Parathyroid adenoma (tissue), 2 donors: ENCODE data around the gene LETM1.

Source experiments
- H2AFZ ChIP-seq: fragments of 300-600 bp; sonication (generic); one replicate; pipeline ENCODE4 v1.7.0; 2017; ENCODE audit warnings: antibody characterized with exemption, mild to moderate bottlenecking
- H3K27ac ChIP-seq: fragments of 300-600 bp; sonication (generic); one replicate; pipeline ENCODE4 v1.7.0; 2017
- H3K27me3 ChIP-seq: fragments of 300-600 bp; sonication (generic); one replicate; pipeline ENCODE4 v1.7.0; 2017; ENCODE audit warnings: low read length; ENCODE audit not compliant: control insufficient read depth, insufficient read depth
- H3K36me3 ChIP-seq: fragments of 300-600 bp; sonication (generic); one replicate; pipeline ENCODE4 v1.7.0; 2017; ENCODE audit warnings: low read length; ENCODE audit not compliant: control insufficient read depth, insufficient read depth
- H3K4me1 ChIP-seq: fragments of 300-600 bp; sonication (generic); one replicate; pipeline ENCODE4 v1.7.0; 2017; ENCODE audit warnings: control low read depth
- H3K4me2 ChIP-seq: fragments of 300-600 bp; sonication (generic); one replicate; pipeline ENCODE4 v1.7.0; 2017; ENCODE audit warnings: low read length
- H3K4me3 ChIP-seq: fragments of 300-600 bp; sonication (generic); one replicate; pipeline ENCODE4 v1.7.0; 2017; ENCODE audit warnings: low read depth, low read length
- H3K79me2 ChIP-seq: fragments of 300-600 bp; sonication (generic); one replicate; pipeline ENCODE4 v1.7.0; 2017; ENCODE audit warnings: control low read depth
- H3K9ac ChIP-seq: fragments of 300-600 bp; sonication (generic); one replicate; pipeline ENCODE4 v1.7.0; 2017; ENCODE audit warnings: mild to moderate bottlenecking
- H3K9me3 ChIP-seq: fragments of 300-600 bp; sonication (generic); one replicate; pipeline ENCODE4 v1.7.0; 2017; ENCODE audit warnings: low read length; ENCODE audit not compliant: control insufficient read depth
- TF ChIP-seq, protein P1 (sequence below): fragments of 300-600 bp; sonication (generic); IDR thresholded peaks from one replicate; pipeline ENCODE4 v1.7.0; 2017; ENCODE audit warnings: antibody characterized with exemption, mild to moderate bottlenecking
- donor health status: primary hyperparathyroidism.

LETM1 gene

DNA sequence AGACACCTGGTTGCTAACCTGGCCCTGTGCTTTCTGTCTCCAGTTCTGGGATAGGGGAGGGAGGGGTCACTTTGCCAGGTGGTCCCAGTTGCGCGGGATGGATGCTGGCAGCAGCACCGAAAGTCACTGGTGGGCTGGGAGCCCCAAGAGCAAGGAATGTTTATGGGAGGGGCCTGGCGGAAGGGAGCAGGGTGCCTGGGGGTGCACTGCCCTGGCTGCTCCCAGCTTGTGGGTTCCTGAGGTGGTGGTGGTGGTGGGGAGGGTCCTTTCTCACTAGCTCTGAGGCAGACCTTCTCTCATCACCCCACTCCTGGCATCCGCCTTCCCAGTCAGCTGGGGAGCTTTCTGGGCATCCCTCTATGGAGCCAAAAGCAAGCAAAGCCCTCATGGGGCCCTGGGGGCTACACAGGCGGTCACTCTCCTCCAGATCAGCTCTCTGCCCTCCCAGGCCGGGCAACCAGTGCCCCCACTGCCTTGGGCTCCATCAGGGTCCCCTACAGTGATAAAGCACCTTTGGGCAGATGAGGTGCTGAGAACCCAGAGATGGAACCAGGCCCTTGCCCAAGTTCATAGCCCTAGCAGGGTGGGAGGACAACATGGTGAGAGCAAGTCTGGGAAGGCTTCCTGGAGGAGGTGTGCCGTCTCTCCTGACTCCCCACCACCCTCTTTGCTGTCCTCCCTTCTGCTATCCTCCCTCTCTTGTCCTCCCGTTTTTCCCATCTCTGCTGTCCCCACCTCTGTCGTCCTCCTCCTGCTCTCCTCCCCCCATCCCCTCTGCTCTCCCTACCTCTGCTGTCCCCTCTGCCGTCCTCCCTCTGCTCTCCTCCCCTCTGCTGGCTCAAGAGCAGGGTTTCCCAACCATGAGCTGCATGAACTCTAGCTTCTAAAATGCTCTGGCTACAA, 46.9 kb downstream of the LETM1 start:
- H3K9me3 ChIP-seq = no peaks in the 10 kb centered on the region
- no peaks in the 10 kb centered on the region for H3K36me3 ChIP-seq
- H3K27ac ChIP-seq = no peak overlapping the region
- H3K4me1 ChIP-seq = no peaks in the 10 kb centered on the region
- H3K4me3 ChIP-seq = no peak overlapping the region
- TF ChIP-seq, protein P1, sequence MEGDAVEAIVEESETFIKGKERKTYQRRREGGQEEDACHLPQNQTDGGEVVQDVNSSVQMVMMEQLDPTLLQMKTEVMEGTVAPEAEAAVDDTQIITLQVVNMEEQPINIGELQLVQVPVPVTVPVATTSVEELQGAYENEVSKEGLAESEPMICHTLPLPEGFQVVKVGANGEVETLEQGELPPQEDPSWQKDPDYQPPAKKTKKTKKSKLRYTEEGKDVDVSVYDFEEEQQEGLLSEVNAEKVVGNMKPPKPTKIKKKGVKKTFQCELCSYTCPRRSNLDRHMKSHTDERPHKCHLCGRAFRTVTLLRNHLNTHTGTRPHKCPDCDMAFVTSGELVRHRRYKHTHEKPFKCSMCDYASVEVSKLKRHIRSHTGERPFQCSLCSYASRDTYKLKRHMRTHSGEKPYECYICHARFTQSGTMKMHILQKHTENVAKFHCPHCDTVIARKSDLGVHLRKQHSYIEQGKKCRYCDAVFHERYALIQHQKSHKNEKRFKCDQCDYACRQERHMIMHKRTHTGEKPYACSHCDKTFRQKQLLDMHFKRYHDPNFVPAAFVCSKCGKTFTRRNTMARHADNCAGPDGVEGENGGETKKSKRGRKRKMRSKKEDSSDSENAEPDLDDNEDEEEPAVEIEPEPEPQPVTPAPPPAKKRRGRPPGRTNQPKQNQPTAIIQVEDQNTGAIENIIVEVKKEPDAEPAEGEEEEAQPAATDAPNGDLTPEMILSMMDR = no peak
- no peaks in the 10 kb centered on the region for H3K27me3 ChIP-seq
- no peaks in the 10 kb centered on the region for H3K79me2 ChIP-seq
- no peak overlapping the region for H2AFZ ChIP-seq
- H3K4me2 ChIP-seq = no peak overlapping the region
- H3K9ac ChIP-seq = no peak overlapping the region

DNA sequence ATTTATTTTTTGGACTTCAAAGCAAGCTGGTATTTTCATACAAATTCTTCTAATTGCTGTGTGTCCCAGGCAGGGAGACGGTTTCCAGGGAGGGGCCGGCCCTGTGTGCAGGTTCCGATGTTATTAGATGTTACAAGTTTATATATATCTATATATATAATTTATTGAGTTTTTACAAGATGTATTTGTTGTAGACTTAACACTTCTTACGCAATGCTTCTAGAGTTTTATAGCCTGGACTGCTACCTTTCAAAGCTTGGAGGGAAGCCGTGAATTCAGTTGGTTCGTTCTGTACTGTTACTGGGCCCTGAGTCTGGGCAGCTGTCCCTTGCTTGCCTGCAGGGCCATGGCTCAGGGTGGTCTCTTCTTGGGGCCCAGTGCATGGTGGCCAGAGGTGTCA, 47.6 kb downstream of the LETM1 start:
- H3K4me1 ChIP-seq = no peaks in the 10 kb centered on the region
- H3K27ac ChIP-seq = no peak overlapping the region
- no peaks in the 10 kb centered on the region for H3K36me3 ChIP-seq

DNA sequence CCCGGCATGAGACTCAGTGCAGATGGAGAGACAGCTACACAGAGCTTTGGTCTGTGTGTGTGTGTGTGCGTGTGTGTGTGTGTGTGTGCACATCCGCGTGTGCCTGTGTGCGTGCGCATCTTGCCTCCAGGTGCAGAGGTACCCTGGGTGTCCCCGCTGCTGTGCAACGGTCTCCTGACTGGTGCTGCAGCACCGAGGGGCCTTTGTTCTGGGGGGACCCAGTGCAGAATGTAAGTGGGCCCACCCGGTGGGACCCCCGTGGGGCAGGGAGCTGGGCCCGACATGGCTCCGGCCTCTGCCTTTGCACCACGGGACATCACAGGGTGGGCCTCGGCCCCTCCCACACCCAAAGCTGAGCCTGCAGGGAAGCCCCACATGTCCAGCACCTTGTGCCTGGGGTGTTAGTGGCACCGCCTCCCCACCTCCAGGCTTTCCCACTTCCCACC, 48.6 kb downstream of the LETM1 start:
- Histone ChIP-seq H3K4me2 (no peak overlapping the region), H2AFZ (no peak overlapping the region), H3K4me1 (no peaks in the 10 kb centered on the region), H3K79me2 (no peaks in the 10 kb centered on the region), H3K27ac (no peak overlapping the region), H3K27me3 (no peaks in the 10 kb centered on the region), H3K36me3 (no peaks in the 10 kb centered on the region), H3K9me3 (no peaks in the 10 kb centered on the region), H3K9ac (no peak overlapping the region), H3K4me3 (no peak overlapping the region)
- TF ChIP-seq, protein P1 = no peak

More for the DNA sequence above, 47.6 kb downstream of the LETM1 start:
- Histone ChIP-seq H2AFZ (no peak overlapping the region), H3K9me3 (no peaks in the 10 kb centered on the region), H3K4me2 (no peak overlapping the region), H3K9ac (no peak overlapping the region), H3K27me3 (no peaks in the 10 kb centered on the region), H3K4me3 (no peak overlapping the region), H3K79me2 (no peaks in the 10 kb centered on the region)
- TF ChIP-seq, protein P1 = no peak

DNA sequence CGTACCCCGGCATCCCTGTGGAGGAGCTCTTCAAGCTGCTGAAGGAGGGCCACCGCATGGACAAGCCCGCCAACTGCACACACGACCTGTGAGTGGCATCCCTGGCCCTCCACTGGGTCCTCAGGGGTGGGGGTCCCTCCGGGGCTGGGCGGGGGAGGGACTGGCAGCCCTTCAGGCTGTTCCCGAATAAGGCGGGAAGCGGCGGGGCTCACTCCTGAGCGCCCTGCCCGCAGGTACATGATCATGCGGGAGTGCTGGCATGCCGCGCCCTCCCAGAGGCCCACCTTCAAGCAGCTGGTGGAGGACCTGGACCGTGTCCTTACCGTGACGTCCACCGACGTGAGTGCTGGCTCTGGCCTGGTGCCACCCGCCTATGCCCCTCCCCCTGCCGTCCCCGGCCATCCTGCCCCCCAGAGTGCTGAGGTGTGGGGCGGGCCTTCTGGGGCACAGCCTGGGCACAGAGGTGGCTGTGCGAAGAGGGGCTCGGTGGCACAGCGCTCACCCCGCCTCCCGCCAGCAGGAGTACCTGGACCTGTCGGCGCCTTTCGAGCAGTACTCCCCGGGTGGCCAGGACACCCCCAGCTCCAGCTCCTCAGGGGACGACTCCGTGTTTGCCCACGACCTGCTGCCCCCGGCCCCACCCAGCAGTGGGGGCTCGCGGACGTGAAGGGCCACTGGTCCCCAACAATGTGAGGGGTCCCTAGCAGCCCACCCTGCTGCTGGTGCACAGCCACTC, 49.2 kb downstream of the LETM1 start:
- Histone ChIP-seq H3K9me3 (no peaks in the 10 kb centered on the region), H3K4me3 (no peak overlapping the region), H3K79me2 (no peaks in the 10 kb centered on the region), H2AFZ (no peak overlapping the region), H3K9ac (no peak overlapping the region), H3K4me1 (no peaks in the 10 kb centered on the region), H3K27ac (no peak overlapping the region), H3K27me3 (no peaks in the 10 kb centered on the region), H3K4me2 (no peak overlapping the region), H3K36me3 (no peaks in the 10 kb centered on the region)
- TF ChIP-seq, protein P1 = no peak
